Measurements from ENCODE around the gene C22orf39. TPM values are rescaled to one million over a fixed set of nuclear protein-coding genes. Genes with fewer than 3 reads are reported as not detected.

Gene C22orf39
- total RNA-seq, 4 donors from 2014 or later: 66.9 to 90.0 (median 83.1) TPM

DNA sequence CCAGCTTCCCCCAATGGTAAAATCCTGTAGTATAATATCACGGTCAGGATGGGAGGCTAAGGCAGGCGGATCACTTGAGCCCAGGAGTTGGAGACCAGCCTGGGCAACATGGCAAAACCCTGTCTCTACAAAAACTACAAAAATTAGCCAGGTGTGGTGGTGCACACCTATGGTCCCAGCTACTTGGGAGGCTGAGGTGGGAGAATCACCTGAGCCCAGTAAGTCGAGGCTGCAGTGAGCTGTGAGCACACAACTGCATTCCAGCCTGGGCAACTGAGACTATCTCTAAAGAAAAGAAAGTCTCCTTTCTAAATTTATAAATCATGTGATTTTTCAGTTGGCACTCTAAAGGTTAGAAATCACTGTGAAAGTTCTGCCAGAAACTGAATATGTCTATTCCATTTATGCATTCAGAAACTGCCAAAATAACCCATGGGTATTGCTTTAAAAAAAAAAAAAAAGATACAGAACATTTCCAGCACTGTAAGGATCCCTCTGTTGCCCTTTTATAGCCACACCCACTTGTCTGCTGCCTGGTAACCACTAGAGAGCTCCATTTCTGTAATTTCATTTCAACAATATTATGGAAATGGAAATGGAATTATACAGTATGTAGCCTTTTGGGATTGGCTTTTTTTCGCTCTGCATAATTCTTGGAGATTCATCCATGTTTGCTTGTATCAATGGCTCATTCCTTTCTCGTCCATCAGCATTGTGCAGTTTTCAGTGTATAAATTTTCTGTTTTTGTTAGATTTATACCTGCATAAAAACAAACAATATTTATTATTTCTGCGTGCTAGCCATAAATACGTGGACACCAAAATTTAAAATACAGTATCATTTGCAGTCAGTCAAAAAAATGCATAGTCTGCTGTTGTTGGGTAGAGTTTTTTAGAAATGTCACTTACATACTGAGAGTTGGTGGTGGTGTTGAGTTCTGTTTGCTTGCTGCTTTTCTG is 41.7 kb upstream of the C22orf39 start:
- Histone ChIP-seq H3K9me3 (no peaks in the 10 kb centered on the region), H3K27me3 (no peaks in the 10 kb centered on the region), H3K27ac (no peak overlapping the region), H3K4me3 (replicated peaks in 1 of 3) (no peak overlapping the region), H3K36me3 (no peaks in the 10 kb centered on the region), H3K4me1 (no peaks in the 10 kb centered on the region)
- intact Hi-C loops (cut with DNase I): no loop called here
- no peak for TF ChIP-seq POLR2A (IDR thresholded peaks at IDR 0.05)
- TF ChIP-seq, protein P1, sequence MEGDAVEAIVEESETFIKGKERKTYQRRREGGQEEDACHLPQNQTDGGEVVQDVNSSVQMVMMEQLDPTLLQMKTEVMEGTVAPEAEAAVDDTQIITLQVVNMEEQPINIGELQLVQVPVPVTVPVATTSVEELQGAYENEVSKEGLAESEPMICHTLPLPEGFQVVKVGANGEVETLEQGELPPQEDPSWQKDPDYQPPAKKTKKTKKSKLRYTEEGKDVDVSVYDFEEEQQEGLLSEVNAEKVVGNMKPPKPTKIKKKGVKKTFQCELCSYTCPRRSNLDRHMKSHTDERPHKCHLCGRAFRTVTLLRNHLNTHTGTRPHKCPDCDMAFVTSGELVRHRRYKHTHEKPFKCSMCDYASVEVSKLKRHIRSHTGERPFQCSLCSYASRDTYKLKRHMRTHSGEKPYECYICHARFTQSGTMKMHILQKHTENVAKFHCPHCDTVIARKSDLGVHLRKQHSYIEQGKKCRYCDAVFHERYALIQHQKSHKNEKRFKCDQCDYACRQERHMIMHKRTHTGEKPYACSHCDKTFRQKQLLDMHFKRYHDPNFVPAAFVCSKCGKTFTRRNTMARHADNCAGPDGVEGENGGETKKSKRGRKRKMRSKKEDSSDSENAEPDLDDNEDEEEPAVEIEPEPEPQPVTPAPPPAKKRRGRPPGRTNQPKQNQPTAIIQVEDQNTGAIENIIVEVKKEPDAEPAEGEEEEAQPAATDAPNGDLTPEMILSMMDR (IDR thresholded peaks at IDR 0.05): no peak
- DNase-seq: no peak
- WGBS, 2 donors: 86 to 92% methylated on average over 7 of the region's 7 CpGs

DNA sequence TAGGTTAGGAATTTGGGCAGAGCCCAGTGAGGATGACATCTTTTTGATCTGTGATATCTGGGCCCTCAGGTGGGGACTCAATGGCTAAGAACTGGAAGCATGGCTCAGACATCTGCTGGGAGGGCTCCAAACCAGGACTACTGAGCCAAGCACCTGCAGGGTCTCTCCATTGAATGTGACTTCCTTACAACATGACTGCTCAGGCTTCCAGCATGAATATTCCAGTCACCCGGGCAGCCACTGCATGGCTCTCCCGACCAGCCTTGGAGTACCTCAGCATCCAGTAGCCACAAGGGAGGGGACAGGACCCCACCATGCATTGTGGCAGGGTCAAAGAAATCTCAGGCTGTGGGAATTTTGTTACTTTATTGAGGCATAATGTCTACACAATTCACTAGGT is 40.8 kb upstream of the C22orf39 start:
- Histone ChIP-seq H3K4me1 (no peaks in the 10 kb centered on the region), H3K36me3 (no peaks in the 10 kb centered on the region), H3K4me3 (replicated peaks in 1 of 3) (no peak overlapping the region), H3K27ac (no peak overlapping the region), H3K27me3 (no peaks in the 10 kb centered on the region), H3K9me3 (no peaks in the 10 kb centered on the region)
- 95 to 100% methylated on average over 2 of the region's 2 CpGs for WGBS, 2 donors
- TF ChIP-seq POLR2A (IDR thresholded peaks at IDR 0.05): no peak
- TF ChIP-seq, protein P1 (IDR thresholded peaks at IDR 0.05): no peak
- DNase-seq: no peak
- intact Hi-C loops (cut with DNase I): no loop called here

DNA sequence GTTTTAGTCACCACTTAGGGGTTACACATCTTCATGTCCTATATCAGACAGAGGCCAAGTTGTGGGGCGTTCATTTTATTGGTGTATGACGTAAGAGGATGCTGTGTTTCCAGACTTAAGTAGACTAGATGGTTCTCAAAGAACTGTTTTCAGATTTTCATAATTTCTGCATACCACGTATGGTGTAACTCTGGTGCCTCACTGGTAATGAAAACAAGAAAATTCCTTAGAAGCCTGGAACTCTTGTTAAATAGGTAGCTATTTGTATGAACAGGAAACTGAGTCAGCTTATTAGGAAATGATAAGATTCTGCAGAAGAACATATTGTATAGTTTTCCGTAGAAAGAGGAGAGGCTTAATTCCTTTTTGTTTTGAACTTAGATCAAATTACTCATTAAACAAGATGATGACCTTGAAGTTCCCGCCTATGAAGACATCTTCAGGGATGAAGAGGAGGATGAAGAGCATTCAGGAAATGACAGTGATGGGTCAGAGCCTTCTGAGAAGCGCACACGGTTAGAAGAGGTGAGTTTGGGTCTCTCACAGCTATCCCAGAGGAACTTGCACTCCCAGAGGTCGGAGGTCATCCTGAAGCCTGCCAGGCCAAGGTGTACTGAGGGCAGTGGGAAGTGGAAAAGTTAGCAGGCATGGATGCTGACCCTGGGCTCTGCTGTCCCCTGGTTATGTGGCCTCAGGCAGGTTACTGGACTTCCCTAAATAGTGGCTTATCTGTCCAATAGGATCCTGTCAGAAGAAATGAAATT is 36.2 kb upstream of the C22orf39 start:
- Histone ChIP-seq H3K9me3 (no peaks in the 10 kb centered on the region), H3K4me1 (peaks cover 4 to 5% of the 10 kb centered on the region in 2 donors), H3K27me3 (no peaks in the 10 kb centered on the region), H3K36me3 (no peaks in the 10 kb centered on the region), H3K27ac (no peak overlapping the region), H3K4me3 (replicated peaks in 1 of 3) (no peak overlapping the region)
- intact Hi-C loops (cut with DNase I): no loop called here
- 89% methylated on average over 8 of the region's 8 CpGs for WGBS, 2 donors
- no peak for DNase-seq
- TF ChIP-seq, protein P1 (IDR thresholded peaks at IDR 0.05): no peak
- no peak for TF ChIP-seq POLR2A (IDR thresholded peaks at IDR 0.05)

DNA sequence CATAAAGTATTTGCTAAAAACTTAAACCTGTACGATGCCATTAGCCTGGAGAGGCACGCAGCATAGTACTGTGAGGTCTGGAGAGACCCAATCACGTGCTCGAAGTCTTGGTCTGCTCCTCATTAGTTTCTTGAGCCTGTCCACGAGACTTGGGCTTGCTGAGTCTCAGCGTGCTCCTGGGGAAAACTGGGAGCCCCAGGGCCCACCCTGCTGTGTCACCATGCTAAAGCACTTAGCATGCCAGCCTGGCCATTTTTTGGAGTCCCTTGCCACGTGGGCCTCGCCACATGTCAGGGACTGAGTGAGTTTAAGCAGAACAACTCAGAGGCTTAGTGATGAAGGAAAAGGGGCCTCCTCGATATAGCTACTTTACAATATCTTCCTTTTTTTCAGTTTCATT is 34.8 kb upstream of the C22orf39 start:
- TF ChIP-seq POLR2A (IDR thresholded peaks at IDR 0.05): no peak
- TF ChIP-seq, protein P1 (IDR thresholded peaks at IDR 0.05): no peak
- H3K27ac ChIP-seq: no peak overlapping the region
- no peaks in the 10 kb centered on the region for H3K27me3 ChIP-seq
- H3K4me3 ChIP-seq (replicated peaks in 1 of 3): no peak overlapping the region
- DNase-seq: no peak
- no peaks in the 10 kb centered on the region for H3K36me3 ChIP-seq
- H3K4me1 ChIP-seq: peaks cover 13 to 14% of the 10 kb centered on the region in 2 donors
- intact Hi-C loops (cut with DNase I): no loop called here
- WGBS, 2 donors: 89 to 92% methylated on average over 9 of the region's 9 CpGs
- H3K9me3 ChIP-seq: no peaks in the 10 kb centered on the region

Measured in thyroid gland (tissue), 4 donors.